ENCODE measurements around the gene SCAF11. TPM values are rescaled to one million over a fixed set of nuclear protein-coding genes. Genes with fewer than 3 reads are reported as not detected.

Gene SCAF11
- total RNA-seq, 2 experiments from 2014 or later: 131 to 134 TPM

GRCh38 chr12:45913631-45914030 lies 76.7 kb downstream of the SCAF11 start:
- H3K4me3 Mint-ChIP-seq: no peak overlapping the region
- CTCF ChIA-PET: interaction anchor here (1.1 to 1.6 kb wide), 3 partner anchors 20 to 370 kb away, joined by 3 to 4 read pairs (median 3); partner anchors contain the start of gene SCAF11
- H3K36me3 Mint-ChIP-seq (ENCODE audit: low read depth): peaks cover 16% of the 10 kb centered on the region
- no peaks in the 10 kb centered on the region for H3K4me1 Mint-ChIP-seq (ENCODE audit: low read depth)
- no peaks in the 10 kb centered on the region for H3K9me3 Mint-ChIP-seq (ENCODE audit: insufficient read depth)
- ATAC-seq: no peak
- DNase-seq: no peak
- H3K27ac Mint-ChIP-seq: no peak overlapping the region
- H3K27me3 Mint-ChIP-seq (ENCODE audit: low read depth): no peaks in the 10 kb centered on the region
- POLR2A ChIA-PET: interaction anchor here (0.6 to 0.7 kb wide), 2 partner anchors 25 to 380 kb away, joined by 3 read pairs; no protein-coding TSS in a partner anchor

DNA sequence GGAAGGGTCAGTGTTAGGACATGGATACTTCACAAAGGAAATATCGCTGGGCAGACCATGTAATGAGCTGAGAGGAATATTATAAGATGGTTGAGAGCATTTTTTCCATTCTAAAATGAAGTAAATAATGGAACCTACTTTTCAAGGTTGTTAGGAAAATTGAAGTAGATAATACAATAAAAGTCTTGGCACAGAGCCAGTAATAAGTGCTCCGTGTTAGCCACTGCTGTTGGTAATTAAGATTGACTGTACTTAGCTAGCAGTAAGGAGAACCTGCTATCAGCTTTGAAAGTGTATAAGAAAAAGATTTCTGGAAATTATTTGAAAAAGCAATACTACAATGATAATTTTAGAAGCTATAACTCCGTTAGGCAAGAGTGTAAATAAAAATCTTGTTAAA lies 77.6 kb downstream of the SCAF11 start:
- H3K27me3 Mint-ChIP-seq (ENCODE audit: low read depth): no peaks in the 10 kb centered on the region
- H3K27ac Mint-ChIP-seq: no peak overlapping the region
- POLR2A ChIA-PET: no interaction called here
- H3K4me3 Mint-ChIP-seq: no peak overlapping the region
- peaks cover 13% of the 10 kb centered on the region for H3K36me3 Mint-ChIP-seq (ENCODE audit: low read depth)
- no peaks in the 10 kb centered on the region for H3K9me3 Mint-ChIP-seq (ENCODE audit: insufficient read depth)
- CTCF ChIA-PET: interaction anchor here (1.2 to 1.6 kb wide), 3 partner anchors 19 to 369 kb away, joined by 3 to 4 read pairs (median 3); no protein-coding TSS in a partner anchor
- no peaks in the 10 kb centered on the region for H3K4me1 Mint-ChIP-seq (ENCODE audit: low read depth)
- no peak for DNase-seq
- ATAC-seq: no peak

- no peak overlapping the region for H3K4me3 Mint-ChIP-seq
- CTCF ChIA-PET: no interaction called here
- POLR2A ChIA-PET: no interaction called here
- no peak overlapping the region for H3K27ac Mint-ChIP-seq
- ATAC-seq (no peak), DNase-seq (no peak)
- peaks cover 15% of the 10 kb centered on the region for H3K36me3 Mint-ChIP-seq (ENCODE audit: low read depth)
- H3K9me3 Mint-ChIP-seq (ENCODE audit: insufficient read depth): no peaks in the 10 kb centered on the region
- H3K4me1 Mint-ChIP-seq (ENCODE audit: low read depth): no peaks in the 10 kb centered on the region
- H3K27me3 Mint-ChIP-seq (ENCODE audit: low read depth): no peaks in the 10 kb centered on the region
These were observed 81.2 kb downstream of the SCAF11 start for GRCh38 chr12:45909041-45909713.

- ATAC-seq (no peak), DNase-seq (no peak)
- Mint-ChIP-seq H3K9me3 (ENCODE audit: insufficient read depth) (no peaks in the 10 kb centered on the region), H3K36me3 (ENCODE audit: low read depth) (peaks cover 21% of the 10 kb centered on the region), H3K4me1 (ENCODE audit: low read depth) (no peaks in the 10 kb centered on the region), H3K27me3 (ENCODE audit: low read depth) (no peaks in the 10 kb centered on the region), H3K4me3 (no peak overlapping the region), H3K27ac (no peak overlapping the region)
- ChIA-PET POLR2A (no interaction called here), CTCF (interaction anchor here (1.3 kb wide), 1 partner anchor 20 kb away, joined by 3 read pairs; no protein-coding TSS in a partner anchor)
These were observed 82.4 kb downstream of the SCAF11 start for GRCh38 chr12:45907955-45908354.

GRCh38 chr12:45898094-45898493 lies 92.3 kb downstream of the SCAF11 start:
- ChIA-PET POLR2A (no interaction called here), CTCF (no interaction called here)
- Mint-ChIP-seq H3K9me3 (ENCODE audit: insufficient read depth) (no peaks in the 10 kb centered on the region), H3K27ac (no peak overlapping the region), H3K36me3 (ENCODE audit: low read depth) (peaks cover 54% of the 10 kb centered on the region), H3K27me3 (ENCODE audit: low read depth) (no peaks in the 10 kb centered on the region), H3K4me1 (ENCODE audit: low read depth) (peaks cover 6% of the 10 kb centered on the region), H3K4me3 (no peak overlapping the region)
- ATAC-seq (no peak), DNase-seq (no peak)

GRCh38 chr12:45895961-45896360 lies 94.4 kb downstream of the SCAF11 start:
- ChIA-PET CTCF (no interaction called here), POLR2A (no interaction called here)
- Mint-ChIP-seq H3K27me3 (ENCODE audit: low read depth) (no peaks in the 10 kb centered on the region), H3K4me1 (ENCODE audit: low read depth) (peaks cover 18% of the 10 kb centered on the region), H3K9me3 (ENCODE audit: insufficient read depth) (no peaks in the 10 kb centered on the region), H3K27ac (no peak overlapping the region), H3K4me3 (no peak overlapping the region), H3K36me3 (ENCODE audit: low read depth) (peaks cover 66% of the 10 kb centered on the region)
- ATAC-seq (no peak), DNase-seq (no peak)

DNA sequence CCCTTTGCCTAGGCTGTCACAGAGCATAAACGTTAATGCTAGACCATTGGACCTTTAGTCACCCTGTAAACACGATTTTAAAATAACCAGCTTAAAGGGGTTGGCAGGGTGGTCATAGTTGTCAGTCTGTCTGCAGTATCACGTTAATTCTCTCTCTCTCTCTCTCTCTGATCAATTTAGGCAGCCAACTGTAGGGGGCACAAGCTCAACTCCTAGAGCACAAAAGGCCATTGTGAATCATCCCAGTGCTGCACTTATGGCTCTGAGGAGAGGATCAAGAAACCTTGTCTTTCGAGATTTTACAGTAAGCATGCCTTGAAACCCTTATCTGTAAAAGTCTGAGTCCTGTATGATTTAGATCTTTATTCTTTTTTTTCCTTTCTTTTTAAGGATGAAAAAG lies 97.1 kb downstream of the SCAF11 start:
- Mint-ChIP-seq H3K36me3 (ENCODE audit: low read depth) (peaks cover 60% of the 10 kb centered on the region), H3K4me3 (no peak overlapping the region), H3K27ac (no peak overlapping the region), H3K27me3 (ENCODE audit: low read depth) (no peaks in the 10 kb centered on the region), H3K9me3 (ENCODE audit: insufficient read depth) (no peaks in the 10 kb centered on the region), H3K4me1 (ENCODE audit: low read depth) (peaks cover 18% of the 10 kb centered on the region)
- ATAC-seq (no peak), DNase-seq (no peak)
- ChIA-PET POLR2A (no interaction called here), CTCF (interaction anchor here (1.0 kb wide), 1 partner anchor 20 kb away, joined by 3 read pairs; no protein-coding TSS in a partner anchor)

- ChIA-PET POLR2A (no interaction called here), CTCF (interaction anchor here (1.0 kb wide), 1 partner anchor 127 kb away, joined by 3 read pairs; no protein-coding TSS in a partner anchor)
- H3K4me3 Mint-ChIP-seq: no peak overlapping the region
- H3K36me3 Mint-ChIP-seq (ENCODE audit: low read depth): peaks cover 57% of the 10 kb centered on the region
- DNase-seq: no peak
- peaks cover 4% of the 10 kb centered on the region for H3K9me3 Mint-ChIP-seq (ENCODE audit: insufficient read depth)
- peaks cover 18% of the 10 kb centered on the region for H3K4me1 Mint-ChIP-seq (ENCODE audit: low read depth)
- H3K27me3 Mint-ChIP-seq (ENCODE audit: low read depth): no peaks in the 10 kb centered on the region
- ATAC-seq: no peak
- no peak overlapping the region for H3K27ac Mint-ChIP-seq
These were observed 100.1 kb downstream of the SCAF11 start for GRCh38 chr12:45890276-45890675.

- peaks cover 12% of the 10 kb centered on the region for H3K4me1 Mint-ChIP-seq (ENCODE audit: low read depth)
- no peak overlapping the region for H3K4me3 Mint-ChIP-seq
- peaks cover 57% of the 10 kb centered on the region for H3K36me3 Mint-ChIP-seq (ENCODE audit: low read depth)
- no peak overlapping the region for H3K27ac Mint-ChIP-seq
- H3K27me3 Mint-ChIP-seq (ENCODE audit: low read depth): no peaks in the 10 kb centered on the region
- CTCF ChIA-PET: interaction anchor here (0.8 to 1.5 kb wide), 3 partner anchors 10 to 343 kb away, joined by 3 to 5 read pairs (median 3); no protein-coding TSS in a partner anchor
- ATAC-seq (no peak), DNase-seq (no peak)
- POLR2A ChIA-PET: interaction anchor here (1.0 kb wide), 1 partner anchor 26 kb away, joined by 3 read pairs; no protein-coding TSS in a partner anchor
- peaks cover 18% of the 10 kb centered on the region for H3K9me3 Mint-ChIP-seq (ENCODE audit: insufficient read depth)
These were observed 102.8 kb downstream of the SCAF11 start for GRCh38 chr12:45887544-45887943.

DNA sequence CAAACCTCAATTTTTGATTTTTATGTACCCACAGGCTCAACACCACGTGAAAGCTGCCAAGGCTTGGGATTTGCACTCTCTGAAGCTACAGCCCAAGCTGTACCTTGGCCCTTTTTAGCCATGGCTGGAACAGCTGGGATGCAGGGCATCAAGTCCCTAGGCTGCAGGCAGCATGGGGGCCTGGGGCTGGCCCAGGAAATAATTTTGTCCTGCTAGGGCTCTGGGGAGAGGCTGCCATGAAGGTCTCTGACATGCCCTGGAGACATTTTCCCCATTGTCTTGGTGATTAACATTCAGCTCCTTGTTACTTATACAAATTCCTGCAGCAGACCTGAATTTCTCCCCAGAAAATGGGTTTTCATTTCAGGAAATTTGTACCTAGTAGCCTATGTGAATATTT lies 103.7 kb downstream of the SCAF11 start:
- no peaks in the 10 kb centered on the region for H3K27me3 Mint-ChIP-seq (ENCODE audit: low read depth)
- POLR2A ChIA-PET: interaction anchor here (0.7 kb wide), 1 partner anchor 662 kb away, joined by 4 read pairs; no protein-coding TSS in a partner anchor
- H3K4me3 Mint-ChIP-seq: no peak overlapping the region
- peaks cover 7% of the 10 kb centered on the region for H3K4me1 Mint-ChIP-seq (ENCODE audit: low read depth)
- no peak overlapping the region for H3K27ac Mint-ChIP-seq
- CTCF ChIA-PET: no interaction called here
- DNase-seq (no peak), ATAC-seq (no peak)
- peaks cover 22% of the 10 kb centered on the region for H3K9me3 Mint-ChIP-seq (ENCODE audit: insufficient read depth)
- peaks cover 58% of the 10 kb centered on the region for H3K36me3 Mint-ChIP-seq (ENCODE audit: low read depth)

DNA sequence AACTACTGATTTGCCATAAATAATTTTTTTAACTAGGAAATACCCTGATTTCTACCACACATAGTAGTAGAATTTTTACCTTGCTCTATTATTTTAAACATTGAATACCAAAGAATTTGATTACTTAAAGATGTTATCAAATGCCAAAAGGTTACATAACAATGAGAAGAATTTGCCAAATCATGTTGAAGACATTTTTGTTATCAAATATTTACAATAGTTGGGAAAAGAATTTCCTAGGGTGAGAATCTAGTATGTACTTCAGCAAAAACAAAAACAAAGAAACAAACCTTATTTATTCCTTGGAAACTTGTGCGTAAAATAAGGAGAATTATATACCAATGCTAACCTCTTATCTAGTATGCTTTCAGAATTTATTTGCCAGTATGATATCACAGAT lies 107.2 kb downstream of the SCAF11 start:
- no peak for DNase-seq
- H3K4me3 Mint-ChIP-seq: no peak overlapping the region
- CTCF ChIA-PET: interaction anchor here (0.7 to 1.2 kb wide), 2 partner anchors 336 to 340 kb away, joined by 3 to 4 read pairs; no protein-coding TSS in a partner anchor
- no peaks in the 10 kb centered on the region for H3K27me3 Mint-ChIP-seq (ENCODE audit: low read depth)
- peaks cover 25% of the 10 kb centered on the region for H3K4me1 Mint-ChIP-seq (ENCODE audit: low read depth)
- H3K27ac Mint-ChIP-seq: no peak overlapping the region
- H3K9me3 Mint-ChIP-seq (ENCODE audit: insufficient read depth): peaks cover 22% of the 10 kb centered on the region
- H3K36me3 Mint-ChIP-seq (ENCODE audit: low read depth): peaks cover 76% of the 10 kb centered on the region
- POLR2A ChIA-PET: no interaction called here
- no peak for ATAC-seq

DNA sequence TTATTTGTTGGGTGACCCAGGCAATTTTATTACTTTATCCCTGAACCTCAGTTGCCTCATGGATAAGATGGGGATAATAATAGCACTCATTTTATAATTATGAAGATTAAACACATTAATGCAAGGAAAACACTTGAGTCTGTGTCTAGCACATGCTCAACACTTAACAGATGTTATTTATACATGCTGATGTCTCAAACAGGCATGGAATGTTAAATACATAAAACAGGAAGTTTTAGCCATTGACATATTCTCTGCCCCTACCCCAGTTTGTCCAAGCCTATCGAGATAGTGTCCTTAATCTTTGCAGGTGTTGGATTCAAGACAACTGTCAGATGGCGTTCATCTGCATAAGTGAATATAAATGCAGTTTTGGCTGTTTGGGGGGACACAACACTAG lies 109.8 kb downstream of the SCAF11 start:
- H3K4me3 Mint-ChIP-seq: no peak overlapping the region
- peaks cover 21% of the 10 kb centered on the region for H3K9me3 Mint-ChIP-seq (ENCODE audit: insufficient read depth)
- CTCF ChIA-PET: no interaction called here

More for the DNA sequence above, 109.8 kb downstream of the SCAF11 start:
- POLR2A ChIA-PET: no interaction called here
- peaks cover 78% of the 10 kb centered on the region for H3K36me3 Mint-ChIP-seq (ENCODE audit: low read depth)
- H3K27ac Mint-ChIP-seq: no peak overlapping the region
- ATAC-seq (no peak), DNase-seq (no peak)
- no peaks in the 10 kb centered on the region for H3K27me3 Mint-ChIP-seq (ENCODE audit: low read depth)
- H3K4me1 Mint-ChIP-seq (ENCODE audit: low read depth): peaks cover 31% of the 10 kb centered on the region
